GM19397 (cell line): ENCODE results near the gene BAIAP2.

Source experiments
- ATAC-seq: cut with Tn5 transposase; IDR thresholded peaks from one replicate; pipeline ENCODE4 v1.9.1; 2021; ENCODE audit warnings: mild to moderate bottlenecking, moderate library complexity; ENCODE audit not compliant: unreplicated experiment

BAIAP2 gene

DNA sequence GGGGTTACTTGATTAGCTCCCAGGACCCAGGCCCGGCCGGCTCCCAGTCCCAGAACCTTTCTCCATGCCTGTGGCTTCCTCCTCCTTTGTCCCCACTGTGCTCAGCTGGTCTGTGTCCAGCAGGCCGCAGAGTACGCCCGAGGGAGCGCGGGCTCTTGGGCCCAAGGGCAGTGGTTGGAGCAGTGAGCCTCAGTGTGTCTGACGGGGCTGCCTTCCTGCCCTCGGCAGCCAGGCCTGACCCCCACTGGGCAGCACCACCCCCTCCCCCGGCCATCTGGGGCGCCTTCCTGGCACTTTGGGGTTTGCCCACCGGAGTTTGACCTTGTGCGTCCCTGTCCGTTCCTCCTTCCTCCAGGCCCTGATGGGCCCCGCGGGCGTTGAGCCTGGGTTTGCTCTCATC lies 67.9 kb downstream of the BAIAP2 start:
- no peak for ATAC-seq

- ATAC-seq = no peak
These were observed 68.4 kb downstream of the BAIAP2 start for GRCh38 chr17:81103379-81103778.

GRCh38 chr17:81106716-81107115 lies 71.8 kb downstream of the BAIAP2 start:
- no peak for ATAC-seq

DNA sequence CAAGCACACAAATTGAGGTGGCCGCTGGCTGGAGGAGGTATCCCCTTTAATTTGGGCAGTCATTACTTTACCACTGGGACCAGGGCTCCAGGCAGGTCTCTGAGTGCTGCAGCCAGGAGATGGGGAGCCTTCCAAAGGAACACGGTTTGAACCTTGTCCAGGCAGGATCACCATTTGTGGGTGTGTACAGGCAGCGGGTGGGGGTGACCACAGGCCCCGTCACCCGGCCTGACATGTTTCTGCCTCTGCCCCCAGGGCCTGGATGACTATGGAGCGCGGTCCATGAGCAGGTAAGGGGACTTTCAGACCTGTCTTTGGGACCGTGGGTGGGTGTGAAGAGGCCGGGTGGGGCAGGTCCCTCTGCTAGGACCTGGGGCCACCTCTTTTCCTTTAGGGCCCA lies 73.3 kb downstream of the BAIAP2 start:
- no peak for ATAC-seq

DNA sequence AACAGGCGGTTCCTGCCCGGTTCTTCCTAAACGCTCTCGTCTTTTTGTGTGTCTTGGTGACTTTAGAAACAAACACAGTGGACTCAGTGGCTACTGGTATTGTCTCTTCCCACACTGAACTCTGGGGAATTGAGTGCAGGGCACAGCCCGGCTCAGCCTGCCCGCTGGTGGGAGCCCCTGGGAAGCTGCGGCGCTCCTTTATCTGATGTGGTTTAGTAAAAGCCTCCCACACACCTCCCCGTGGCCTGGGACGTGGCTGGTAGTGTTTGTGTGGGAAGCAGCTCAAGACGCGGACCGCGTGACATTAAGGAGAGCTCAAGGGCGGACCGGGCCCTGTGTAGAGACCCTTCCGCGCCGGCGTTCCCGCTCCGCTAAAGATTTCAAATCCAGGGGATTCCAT lies 75.0 kb downstream of the BAIAP2 start:
- ATAC-seq = no peak

- ATAC-seq = no peak
These were observed 75.6 kb downstream of the BAIAP2 start for GRCh38 chr17:81110488-81111040.

DNA sequence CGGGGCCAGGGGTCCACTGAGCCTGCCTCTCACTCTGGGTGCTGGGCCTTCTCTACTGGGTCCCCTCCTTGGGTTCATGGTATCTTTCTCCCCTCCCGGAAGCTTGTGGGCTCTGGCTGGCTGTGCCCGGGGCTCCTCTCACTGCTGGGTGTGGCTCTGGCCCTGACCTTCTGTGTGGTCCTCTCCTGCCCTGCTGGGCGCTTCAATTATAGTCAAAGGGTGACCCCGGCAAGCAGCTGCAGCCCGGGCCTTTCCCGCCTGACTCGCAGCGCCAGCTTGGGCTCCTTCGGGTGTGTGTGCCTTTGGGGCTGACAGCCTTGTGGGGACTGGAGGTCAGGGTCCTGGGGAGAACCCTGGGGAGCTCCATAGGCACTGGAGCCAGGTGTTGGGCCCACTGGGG lies 76.1 kb downstream of the BAIAP2 start:
- ATAC-seq = no peak

DNA sequence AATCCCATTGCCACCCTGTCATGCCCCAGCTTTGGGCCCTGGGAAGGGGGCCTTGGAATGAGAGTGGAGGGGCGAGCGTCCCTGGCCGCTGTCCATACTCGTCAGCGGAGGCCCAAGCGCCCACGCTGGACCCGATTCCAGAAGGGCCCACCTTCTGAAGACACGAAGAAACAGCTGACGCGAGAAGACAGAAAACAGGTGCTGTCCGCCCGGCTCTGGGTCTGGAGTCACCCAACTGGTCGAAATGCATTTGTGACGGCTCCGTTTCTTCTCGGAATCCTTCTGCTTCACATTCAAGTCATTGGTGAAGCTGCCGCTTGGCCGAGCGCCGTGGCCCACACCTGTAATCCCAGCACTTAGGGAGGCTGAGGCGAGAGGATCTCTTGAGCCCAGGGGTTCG lies 77.5 kb downstream of the BAIAP2 start:
- no peak for ATAC-seq

DNA sequence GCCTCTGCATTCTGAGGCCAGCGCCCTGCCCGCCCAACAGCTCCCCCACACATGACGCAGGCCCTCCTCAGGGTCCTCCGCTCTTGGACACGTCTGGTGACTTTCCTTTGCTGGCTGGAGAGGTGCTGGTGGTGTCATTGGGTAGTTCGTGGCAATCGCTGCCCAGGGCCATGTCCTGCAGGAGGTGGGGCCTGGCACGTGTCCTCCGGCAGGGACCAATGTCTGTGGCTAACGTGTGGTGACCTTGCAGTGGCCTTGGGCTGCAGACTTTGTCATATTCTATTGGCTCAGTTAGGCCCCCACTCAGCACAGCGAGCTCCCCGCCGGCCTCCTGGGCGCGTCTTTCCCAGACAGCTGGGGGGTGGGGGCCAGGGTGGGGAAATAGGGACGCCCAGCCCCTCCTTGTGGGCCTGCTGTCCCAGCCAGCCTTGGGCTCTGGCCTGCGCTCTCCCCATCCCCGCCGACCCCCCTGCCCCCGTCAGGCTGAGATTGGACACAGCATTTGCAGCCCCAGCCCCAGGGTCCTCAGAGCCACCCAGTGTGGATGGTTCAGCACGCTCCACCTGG lies 78.3 kb downstream of the BAIAP2 start:
- ATAC-seq = no peak

GRCh38 chr17:81114351-81115093 lies 79.6 kb downstream of the BAIAP2 start:
- no peak for ATAC-seq

DNA sequence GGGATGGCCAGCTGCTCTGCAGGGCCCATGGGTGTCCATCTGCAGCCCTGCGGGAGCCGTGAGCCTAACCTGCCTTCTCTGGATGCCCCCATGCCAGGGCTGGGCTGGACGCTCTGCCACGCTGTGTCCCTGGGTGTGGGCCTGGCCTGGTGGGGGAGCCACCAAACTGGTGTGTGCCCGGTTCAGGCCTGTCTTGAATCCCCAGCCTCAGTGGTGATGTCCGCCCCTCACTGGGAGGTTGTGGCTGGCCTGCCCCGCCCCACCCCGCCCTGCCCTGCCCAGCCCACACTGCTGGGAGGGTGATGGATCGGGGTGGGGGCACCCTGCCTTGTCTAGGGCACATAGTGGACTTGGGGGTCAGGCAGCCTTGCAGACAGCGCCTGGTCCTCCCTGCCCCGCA lies 80.3 kb downstream of the BAIAP2 start:
- no peak for ATAC-seq

- no peak for ATAC-seq
These were observed 81.0 kb downstream of the BAIAP2 start for GRCh38 chr17:81115749-81116464.

DNA sequence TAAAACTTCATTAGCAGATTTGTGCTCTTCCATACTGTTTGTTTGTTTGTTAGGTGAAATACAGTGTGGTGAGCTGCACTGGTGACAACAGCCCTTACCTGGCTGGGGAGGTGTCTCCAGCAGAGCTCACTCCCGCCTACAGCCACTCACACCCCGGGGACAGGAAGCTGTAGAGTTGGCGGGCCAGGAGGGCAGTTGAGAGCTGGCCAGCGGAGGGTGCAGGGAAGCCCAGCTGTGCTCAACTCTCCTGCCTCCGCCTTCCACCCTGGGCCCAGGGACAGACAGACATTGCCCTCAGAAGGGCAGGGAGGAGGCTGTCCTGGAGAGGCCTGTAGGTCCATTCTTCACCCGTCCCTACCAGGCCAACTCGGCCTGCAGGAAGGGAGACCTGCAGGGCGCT lies 81.8 kb downstream of the BAIAP2 start:
- no peak for ATAC-seq

DNA sequence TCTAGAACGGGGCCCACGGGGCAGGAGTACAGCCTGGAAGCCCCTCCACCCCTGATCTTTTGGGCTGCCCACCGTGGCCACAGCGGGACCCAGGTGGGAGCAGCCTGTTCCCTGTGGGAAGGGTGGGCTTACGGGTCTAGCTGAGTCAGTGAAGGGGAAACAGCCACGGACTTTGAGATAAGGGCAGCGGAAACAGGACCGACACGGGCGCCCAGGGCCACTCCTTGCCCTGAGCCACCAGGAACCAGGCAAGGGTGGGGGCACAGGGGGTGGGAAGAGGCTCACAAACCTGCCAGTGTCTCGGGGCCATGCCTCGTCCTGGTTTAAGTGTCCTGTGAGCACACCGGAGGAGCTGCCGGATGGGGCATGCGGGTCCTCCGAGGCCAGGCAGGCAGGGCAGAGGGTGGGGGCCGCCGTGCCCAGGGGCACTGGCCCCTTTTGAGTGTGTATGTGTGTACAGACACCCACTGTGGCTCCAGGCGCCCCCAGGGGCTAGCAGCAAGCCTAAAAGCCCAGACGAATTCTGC lies 82.8 kb downstream of the BAIAP2 start:
- ATAC-seq = no peak

DNA sequence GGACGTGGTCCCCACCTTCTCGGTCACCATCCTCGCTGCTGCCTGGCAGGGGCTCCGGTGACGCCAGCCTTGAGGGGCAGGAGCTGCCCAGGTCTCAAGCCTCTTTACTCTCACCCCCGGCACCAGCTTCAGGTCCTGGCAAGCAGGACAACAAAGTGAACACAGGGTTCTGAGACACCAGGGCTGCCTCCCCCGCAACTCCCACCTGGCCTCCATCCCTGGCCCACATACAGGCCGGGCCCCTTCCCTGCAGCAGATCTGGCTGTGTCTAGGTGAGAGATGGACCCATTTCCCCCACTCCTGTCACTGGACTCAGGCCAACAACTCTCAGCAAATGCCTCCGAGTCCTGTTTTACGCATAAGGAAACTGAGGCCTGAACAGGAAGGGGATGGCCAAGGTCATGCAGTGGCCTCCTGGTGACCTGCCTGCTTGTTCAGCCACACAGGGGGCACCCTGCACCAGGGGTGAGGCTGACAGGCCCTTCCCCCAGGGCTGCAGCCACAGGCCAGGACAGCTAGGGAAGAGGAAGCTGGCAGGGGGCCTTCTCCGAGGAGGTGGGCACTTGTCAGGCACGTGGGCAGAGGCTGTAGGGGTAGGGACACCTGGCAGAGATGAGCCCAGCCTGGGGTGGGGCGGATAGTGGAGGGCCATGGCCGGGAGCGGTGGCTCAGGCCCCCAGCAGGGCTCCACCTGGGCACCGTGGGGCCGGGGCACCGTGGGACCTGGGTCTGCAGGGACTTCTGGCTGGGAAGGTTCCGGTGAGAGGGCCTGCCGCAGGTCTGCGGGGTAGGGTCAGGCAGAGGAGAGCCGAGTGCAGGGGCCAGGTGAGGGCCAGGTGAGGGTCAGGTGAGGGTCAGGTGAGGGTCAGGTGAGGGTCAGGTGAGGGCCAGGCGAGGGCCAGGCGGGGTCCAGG lies 83.6 kb downstream of the BAIAP2 start:
- no peak for ATAC-seq

DNA sequence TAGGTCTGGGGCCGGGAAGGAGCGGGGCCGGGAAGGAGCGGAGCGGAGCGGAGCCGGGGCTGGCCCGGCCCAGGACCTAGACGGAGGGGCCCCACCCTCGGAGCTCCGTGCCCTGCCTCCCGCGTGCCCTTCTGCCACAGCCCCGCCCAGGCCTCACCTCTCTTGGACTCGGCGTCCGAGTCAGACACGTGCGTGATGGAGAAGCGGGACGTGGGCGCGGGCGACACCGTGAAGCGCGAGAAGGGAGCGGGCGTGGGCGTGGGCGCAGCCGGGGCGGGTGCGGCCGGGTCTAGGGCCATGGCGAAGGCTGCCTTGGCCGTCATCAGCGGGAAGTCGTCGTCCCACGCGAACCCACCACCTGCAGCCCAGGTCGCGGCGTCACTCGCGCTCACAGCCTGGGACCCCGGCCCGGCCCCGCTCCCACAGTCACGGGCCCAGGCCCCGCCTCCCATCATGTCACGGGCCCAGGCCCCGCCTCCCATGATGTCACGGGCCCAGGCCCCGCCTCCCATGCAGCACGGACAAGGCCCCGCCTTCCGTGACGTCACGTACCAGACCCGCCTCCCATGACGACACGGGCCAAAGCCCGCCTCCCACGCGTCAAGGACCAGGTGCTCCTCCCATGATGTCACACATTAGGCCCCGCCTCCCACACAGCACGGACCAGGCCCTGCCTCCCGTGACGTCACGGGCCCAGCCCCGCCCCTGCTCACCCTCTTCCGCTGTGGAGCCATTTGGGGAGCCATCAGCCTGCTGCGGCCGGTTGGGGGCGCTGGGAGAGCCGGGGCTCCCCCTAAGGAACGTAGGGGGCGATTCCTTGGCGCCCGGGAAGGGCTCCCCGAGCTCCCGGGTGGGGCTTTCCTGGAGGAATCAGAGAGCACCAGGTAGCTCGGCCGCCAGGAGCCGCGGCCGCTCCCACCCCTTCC lies 84.5 kb downstream of the BAIAP2 start:
- no peak for ATAC-seq

DNA sequence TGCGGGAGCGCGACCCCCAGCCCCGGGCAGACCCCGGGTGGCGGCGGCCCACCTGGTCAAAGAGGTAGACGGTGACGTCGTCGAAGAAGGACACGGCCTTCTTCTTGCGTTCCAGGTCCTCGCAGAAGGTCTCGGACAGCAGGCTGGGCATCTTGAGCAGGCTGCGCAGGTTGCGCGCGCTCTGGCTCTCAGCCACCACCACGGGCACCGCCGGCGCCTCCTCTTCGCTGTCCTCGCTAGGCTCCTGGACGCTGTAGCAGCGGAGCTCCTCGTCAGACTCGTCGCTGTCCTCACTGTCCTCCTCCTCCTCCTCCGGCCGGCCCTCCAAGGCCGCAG lies 85.2 kb downstream of the BAIAP2 start:
- no peak for ATAC-seq

DNA sequence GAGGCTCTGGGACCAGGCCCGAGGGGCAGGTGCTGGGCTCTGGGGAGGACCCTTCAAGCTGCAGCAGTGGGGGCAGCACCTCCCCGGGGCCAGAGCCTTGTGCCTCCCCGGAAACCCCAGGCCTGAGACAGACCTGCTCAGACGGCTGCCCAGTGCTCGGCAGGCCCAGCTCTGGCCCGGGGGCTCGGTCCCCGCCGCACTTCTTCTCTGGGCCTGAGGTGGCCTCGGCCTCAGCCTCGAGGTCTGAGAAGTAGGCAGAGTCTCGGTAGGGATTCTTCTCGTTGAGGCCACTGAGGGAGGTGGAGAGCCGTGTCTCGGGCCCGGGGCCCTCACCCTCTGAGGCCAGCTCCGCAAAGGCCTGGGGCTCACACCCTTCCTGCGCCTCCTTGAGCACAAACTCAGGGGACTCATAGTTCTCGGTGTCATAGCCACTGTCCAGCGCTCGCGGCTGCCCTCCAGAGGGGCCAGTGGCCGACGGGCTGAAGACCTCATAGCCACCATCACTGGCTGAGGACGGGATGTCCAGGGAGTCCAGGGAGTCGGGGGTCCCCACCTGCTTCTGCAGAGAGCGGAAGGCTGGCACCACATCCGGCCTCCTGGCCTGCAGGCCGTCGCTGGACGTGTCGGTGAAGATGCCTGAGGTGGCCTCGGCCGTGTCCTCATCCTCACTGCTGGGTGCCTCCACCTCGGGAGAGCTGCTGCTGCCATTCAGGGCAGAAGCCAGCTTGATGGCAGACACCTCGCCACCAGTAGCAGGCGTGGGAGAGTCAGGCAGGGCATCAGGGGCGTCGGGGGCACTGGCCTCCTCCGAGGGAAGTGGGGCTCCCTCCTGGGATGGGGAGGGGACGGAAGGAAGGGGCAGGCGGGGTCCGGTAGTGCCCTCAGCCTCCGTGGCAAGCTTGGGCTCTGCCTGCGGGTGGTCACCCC lies 86.0 kb downstream of the BAIAP2 start:
- ATAC-seq = no peak
